Tibial nerve (tissue), 4 donors: ENCODE data around the gene IKZF5. TPM values are rescaled to one million over a fixed set of nuclear protein-coding genes. Genes with fewer than 3 reads are reported as not detected.

Experiments
- DNase-seq, 2 donors: peaks; one replicate each; pipeline ENCODE4 v3.0.0-alpha.2; 2019; ENCODE audit warnings: low spot score in 2 of 2
- H3K27ac ChIP-seq, 4 donors: fragments of 200-600 bp; sonication (generic) in 3 of 4; one replicate each; pipeline ENCODE4 v1.5.1; 2017 to 2019; ENCODE audit warnings: mild to moderate bottlenecking in 1 of 4
- H3K27me3 ChIP-seq, 2 donors: fragments of 200-600 bp; sonication (generic) in 1 of 2; one replicate each; pipeline versions ENCODE4 v1.5.1 to v1.6.0; 2017 to 2019
- H3K36me3 ChIP-seq, 3 donors: fragments of 200-600 bp; sonication (generic); one replicate each; pipeline ENCODE4 v1.5.1; 2018 to 2019
- H3K4me1 ChIP-seq, 4 donors: fragments of 200-600 bp; sonication (generic) in 3 of 4; one replicate each; pipeline ENCODE4 v1.5.1; 2017 to 2019
- H3K4me3 ChIP-seq, 4 donors: fragments of 200-600 bp; sonication (generic) in 3 of 4; one replicate each; pipeline ENCODE4 v1.5.1; 2017 to 2019; ENCODE audit warnings: mild to moderate bottlenecking in 1 of 4, moderate library complexity in 1 of 4
- H3K9me3 ChIP-seq, 4 donors: fragments of 200-600 bp; sonication (generic) in 3 of 4; one replicate each; pipeline ENCODE4 v1.5.1; 2017 to 2019
- CTCF ChIP-seq, 5 experiments: fragments of 200-600 bp in 3 of 5; fragments of 450-650 bp in 2 of 5; sonication (generic) in 3 of 5; IDR thresholded peaks; one replicate each; pipeline ENCODE4 v1.5.1; 2016 to 2019; ENCODE audit warnings: antibody characterized with exemption in 5 of 5, mild to moderate bottlenecking in 3 of 5, moderate library complexity in 2 of 5
- EP300 ChIP-seq, 2 donors: sonication (generic); formaldehyde crosslinking; IDR thresholded peaks; one replicate each; pipeline ENCODE4 v1.6.1; 2017; ENCODE audit warnings: antibody characterized with exemption in 2 of 2, mild to moderate bottlenecking in 1 of 2
- POLR2A ChIP-seq, 2 donors: fragments of 450-650 bp; IDR thresholded peaks; one replicate each; pipeline ENCODE4 v1.6.1; 2017; ENCODE audit warnings: antibody characterized with exemption in 2 of 2, mild to moderate bottlenecking in 2 of 2, moderate library complexity in 2 of 2
- WGBS, 2 donors: methylation state at CpG; one replicate each; pipeline ENCODE4 v1.1.5; 2018; 5-methylcytosine and 5-hydroxymethylcytosine counted together
- total RNA-seq, 4 donors: library from RNA; depleted of rRNA; stranded (reverse); fragments of >200 nt; gene quantifications; one replicate each; pipeline ENCODE4 v1.1.0, GENCODE V29; 2016

The IKZF5 gene
- total RNA-seq, 4 donors from 2014 or later = 7.2 to 16.4 (median 13.8) TPM

GRCh38 chr10:123017421-123018165 is 9.0 kb upstream of the IKZF5 start:
- Histone ChIP-seq H3K27me3 (no peaks in the 10 kb centered on the region), H3K27ac (no peak overlapping the region), H3K36me3 (no peaks in the 10 kb centered on the region), H3K9me3 (no peaks in the 10 kb centered on the region), H3K4me3 (no peak overlapping the region), H3K4me1 (no peaks in the 10 kb centered on the region)
- TF ChIP-seq CTCF (IDR thresholded peaks at IDR 0.05) (no peak), POLR2A (IDR thresholded peaks at IDR 0.05) (no peak), EP300 (IDR thresholded peaks at IDR 0.05) (no peak)
- WGBS, 2 donors = 63 to 77% methylated on average over 9 of the region's 9 CpGs
- DNase-seq = no peak

GRCh38 chr10:123016228-123016627 is 7.6 kb upstream of the IKZF5 start:
- H3K27me3 ChIP-seq = no peaks in the 10 kb centered on the region
- H3K27ac ChIP-seq = no peak overlapping the region
- H3K4me1 ChIP-seq = peaks cover 0 to under 1% (median 0%) of the 10 kb centered on the region in 4 donors
- H3K9me3 ChIP-seq = no peaks in the 10 kb centered on the region
- H3K4me3 ChIP-seq = no peak overlapping the region
- no peak for DNase-seq
- no peaks in the 10 kb centered on the region for H3K36me3 ChIP-seq
- WGBS, 2 donors = 94 to 96% methylated on average over 4 of the region's 4 CpGs
- no peak for TF ChIP-seq CTCF (IDR thresholded peaks at IDR 0.05)
- no peak for TF ChIP-seq POLR2A (IDR thresholded peaks at IDR 0.05)
- TF ChIP-seq EP300 (IDR thresholded peaks at IDR 0.05) = no peak

- Histone ChIP-seq H3K36me3 (no peaks in the 10 kb centered on the region), H3K4me1 (peaks cover 0 to 15% (median 1%) of the 10 kb centered on the region in 4 donors), H3K27ac (no peak overlapping the region), H3K4me3 (no peak overlapping the region), H3K27me3 (no peaks in the 10 kb centered on the region), H3K9me3 (no peaks in the 10 kb centered on the region)
- WGBS, 2 donors = 97 to 99% methylated on average over 2 of the region's 2 CpGs
- DNase-seq = no peak
- TF ChIP-seq CTCF (IDR thresholded peaks at IDR 0.05) = no peak
- no peak for TF ChIP-seq POLR2A (IDR thresholded peaks at IDR 0.05)
- TF ChIP-seq EP300 (IDR thresholded peaks at IDR 0.05) = no peak
These were observed 6.2 kb upstream of the IKZF5 start for GRCh38 chr10:123014772-123015171.

- no peak overlapping the region for H3K27ac ChIP-seq
- no peaks in the 10 kb centered on the region for H3K27me3 ChIP-seq
- DNase-seq = no peak
- no peaks in the 10 kb centered on the region for H3K36me3 ChIP-seq
- H3K9me3 ChIP-seq = no peaks in the 10 kb centered on the region
- H3K4me1 ChIP-seq = peaks cover 0 to 20% (median 1%) of the 10 kb centered on the region in 4 donors
- no peak overlapping the region for H3K4me3 ChIP-seq
- TF ChIP-seq CTCF (IDR thresholded peaks at IDR 0.05) = no peak
- TF ChIP-seq EP300 (IDR thresholded peaks at IDR 0.05) = no peak
- TF ChIP-seq POLR2A (IDR thresholded peaks at IDR 0.05) = no peak
- WGBS, 2 donors = 91 to 92% methylated on average over 26 to 36 of the region's 43 CpGs
These were observed 5.1 kb upstream of the IKZF5 start for GRCh38 chr10:123013456-123014419.

GRCh38 chr10:123011987-123012386 is 3.4 kb upstream of the IKZF5 start:
- Histone ChIP-seq H3K4me1 (peaks cover 0 to 29% (median 8%) of the 10 kb centered on the region in 4 donors), H3K27me3 (no peaks in the 10 kb centered on the region), H3K27ac (no peak overlapping the region), H3K36me3 (no peaks in the 10 kb centered on the region), H3K9me3 (no peaks in the 10 kb centered on the region), H3K4me3 (no peak overlapping the region)
- 72% methylated on average over 3 of the region's 3 CpGs for WGBS, 2 donors
- DNase-seq = no peak
- no peak for TF ChIP-seq CTCF (IDR thresholded peaks at IDR 0.05)
- no peak for TF ChIP-seq EP300 (IDR thresholded peaks at IDR 0.05)
- TF ChIP-seq POLR2A (IDR thresholded peaks at IDR 0.05) = no peak
